Activated CD8-positive, alpha-beta memory T cell treated with anti-CD3 and anti-CD28 coated beads for 1 hour (primary cell): ENCODE measurements around the gene SLC25A13.

Experiments
- DNase-seq, 2 donors: peaks; one replicate each; pipeline ENCODE4 v3.0.0-alpha.2; 2020; ENCODE audit warnings: low read depth in 1 of 2; ENCODE audit errors: extremely low read depth in 1 of 2

The SLC25A13 gene

GRCh38 chr7:96212474-96212873, 109.4 kb downstream of the SLC25A13 start:
- DNase-seq: no peak

GRCh38 chr7:96211954-96212353, 109.9 kb downstream of the SLC25A13 start:
- DNase-seq: no peak

GRCh38 chr7:96205665-96206064, 116.2 kb downstream of the SLC25A13 start:
- DNase-seq: no peak

GRCh38 chr7:96204601-96205000, 117.3 kb downstream of the SLC25A13 start:
- DNase-seq: no peak

- no peak for DNase-seq
Measured at GRCh38 chr7:96203786-96204185, 118.1 kb downstream of the SLC25A13 start.

- DNase-seq: no peak
Measured at GRCh38 chr7:96202102-96202501, 119.8 kb downstream of the SLC25A13 start.

GRCh38 chr7:96200740-96201139, 121.2 kb downstream of the SLC25A13 start:
- DNase-seq: no peak

GRCh38 chr7:96199421-96199820, 122.5 kb downstream of the SLC25A13 start:
- no peak for DNase-seq

- DNase-seq: no peak
Measured at GRCh38 chr7:96198047-96198636, 123.8 kb downstream of the SLC25A13 start.

GRCh38 chr7:96196676-96197075, 125.2 kb downstream of the SLC25A13 start:
- DNase-seq: no peak

- DNase-seq: no peak
Measured at GRCh38 chr7:96189129-96189820, 132.6 kb downstream of the SLC25A13 start.

GRCh38 chr7:96188591-96188991, 133.3 kb downstream of the SLC25A13 start:
- DNase-seq: no peak

- no peak for DNase-seq
Measured at GRCh38 chr7:96188174-96188581, 133.7 kb downstream of the SLC25A13 start.

- DNase-seq: no peak
Measured at GRCh38 chr7:96187735-96188134, 134.2 kb downstream of the SLC25A13 start.

- no peak for DNase-seq
Measured at GRCh38 chr7:96184783-96185182, 137.1 kb downstream of the SLC25A13 start.

- DNase-seq: no peak
Measured at GRCh38 chr7:96183163-96183670, 138.7 kb downstream of the SLC25A13 start.

- DNase-seq: no peak
Measured at GRCh38 chr7:96182424-96183158, 139.3 kb downstream of the SLC25A13 start.

- DNase-seq: no peak
Measured at GRCh38 chr7:96181174-96181573, 140.7 kb downstream of the SLC25A13 start.

GRCh38 chr7:96179837-96180236, 142.1 kb downstream of the SLC25A13 start:
- no peak for DNase-seq

GRCh38 chr7:96179341-96179740, 142.6 kb downstream of the SLC25A13 start:
- no peak for DNase-seq

GRCh38 chr7:96178581-96178980, 143.3 kb downstream of the SLC25A13 start:
- no peak for DNase-seq

GRCh38 chr7:96177353-96177752, 144.5 kb downstream of the SLC25A13 start:
- DNase-seq: no peak
